Esophagus muscularis mucosa (tissue), 4 donors: ENCODE data around the gene HS6ST3. TPM values are rescaled to one million over a fixed set of nuclear protein-coding genes. Genes with fewer than 3 reads are reported as not detected.

Experiments
- DNase-seq: peaks from one replicate; pipeline ENCODE4 v3.0.0-alpha.2; 2017; ENCODE audit errors: extremely low spot score
- H3K27ac ChIP-seq, 4 donors: fragments of 200-600 bp; sonication (generic); replicated peaks in 1 of 4; 1 replicate in 3 of 4; 2 replicates in 1 of 4; pipeline ENCODE4 v1.5.1; 2016 to 2019; ENCODE audit warnings: mild to moderate bottlenecking in 1 of 4
- H3K27me3 ChIP-seq, 4 donors: fragments of 200-600 bp; sonication (generic); one replicate each; pipeline versions ENCODE4 v1.5.1 to v1.6.0; 2016 to 2019
- H3K36me3 ChIP-seq, 4 donors: fragments of 200-600 bp; sonication (generic); one replicate each; pipeline ENCODE4 v1.5.1; 2016 to 2019
- H3K4me1 ChIP-seq, 4 donors: fragments of 200-600 bp; sonication (generic); one replicate each; pipeline ENCODE4 v1.5.1; 2016 to 2019
- H3K4me3 ChIP-seq, 4 donors: fragments of 200-600 bp; sonication (generic); 1 replicate in 2 of 4; 2 replicates in 2 of 4; pipeline ENCODE4 v1.5.1; 2016 to 2019; ENCODE audit warnings: mild to moderate bottlenecking in 4 of 4, moderate library complexity in 1 of 4
- H3K9me3 ChIP-seq, 4 donors: fragments of 200-600 bp; sonication (generic); 1 replicate in 3 of 4; 2 replicates in 1 of 4; pipeline ENCODE4 v1.5.1; 2016 to 2019
- EP300 ChIP-seq: sonication (generic); formaldehyde crosslinking; IDR thresholded peaks from one replicate; pipeline ENCODE4 v1.6.1; 2017; ENCODE audit warnings: antibody characterized with exemption
- POLR2A ChIP-seq: fragments of 450-650 bp; IDR thresholded peaks from one replicate; pipeline ENCODE4 v1.6.1; 2017; ENCODE audit warnings: antibody characterized with exemption, moderate library complexity, mild to moderate bottlenecking, low read depth
- POLR2AphosphoS5 ChIP-seq, 2 donors: sonication (generic); formaldehyde crosslinking; IDR thresholded peaks; one replicate each; pipeline ENCODE4 v1.6.1; 2017; ENCODE audit warnings: antibody characterized with exemption in 2 of 2
- WGBS: methylation state at CpG from one replicate; pipeline ENCODE4 v1.1.5; 2018; 5-methylcytosine and 5-hydroxymethylcytosine counted together
- intact Hi-C: fragments of 100-400 bp; cut with DNase I; formaldehyde crosslinking; loops from one replicate; pipeline ENCODE4 v1.15.1; 2023
- total RNA-seq, 4 donors: library from RNA; depleted of rRNA; stranded (reverse); fragments of >200 nt; gene quantifications; one replicate each; pipeline versions ENCODE4 v1.1.0 to v1.2.1, GENCODE V29; 2016
- TF ChIP-seq, protein P1 (sequence below), 3 experiments: fragments of 200-600 bp in 2 of 3; fragments of 450-650 bp in 1 of 3; sonication (generic) in 2 of 3; IDR thresholded peaks; one replicate each; pipeline ENCODE4 v1.5.1; 2017 to 2019; ENCODE audit warnings: antibody characterized with exemption in 3 of 3, mild to moderate bottlenecking in 2 of 3, moderate library complexity in 1 of 3

Gene HS6ST3
- total RNA-seq, 4 donors from 2014 or later, result 4.6 to 12.4 (median 7.9) TPM

DNA sequence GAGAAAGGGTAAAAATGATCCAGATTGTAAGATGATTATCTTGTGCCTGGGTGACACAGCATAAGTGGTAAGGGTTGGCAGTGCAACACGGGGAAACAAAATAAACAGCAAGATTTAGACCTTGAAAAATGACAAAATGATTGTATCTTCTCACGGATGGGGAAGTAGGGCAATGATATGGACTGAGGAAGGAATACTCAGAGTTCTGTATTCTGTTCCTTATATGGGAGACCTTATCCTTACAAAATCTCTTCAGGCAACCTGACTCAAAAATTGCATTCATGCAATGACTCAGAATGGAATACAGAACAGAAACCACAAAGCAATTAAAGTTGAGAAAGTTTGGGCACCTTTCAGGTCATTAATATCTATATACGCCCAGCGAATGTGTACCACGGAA is 149.0 kb downstream of the HS6ST3 start:
- no peak overlapping the region for H3K27ac ChIP-seq
- 64% methylated on average over 5 of the region's 5 CpGs for WGBS
- intact Hi-C loops, result no loop called here
- no peaks in the 10 kb centered on the region for H3K4me1 ChIP-seq
- TF ChIP-seq POLR2A (no peak), EP300 (no peak)
- TF ChIP-seq, protein P1, sequence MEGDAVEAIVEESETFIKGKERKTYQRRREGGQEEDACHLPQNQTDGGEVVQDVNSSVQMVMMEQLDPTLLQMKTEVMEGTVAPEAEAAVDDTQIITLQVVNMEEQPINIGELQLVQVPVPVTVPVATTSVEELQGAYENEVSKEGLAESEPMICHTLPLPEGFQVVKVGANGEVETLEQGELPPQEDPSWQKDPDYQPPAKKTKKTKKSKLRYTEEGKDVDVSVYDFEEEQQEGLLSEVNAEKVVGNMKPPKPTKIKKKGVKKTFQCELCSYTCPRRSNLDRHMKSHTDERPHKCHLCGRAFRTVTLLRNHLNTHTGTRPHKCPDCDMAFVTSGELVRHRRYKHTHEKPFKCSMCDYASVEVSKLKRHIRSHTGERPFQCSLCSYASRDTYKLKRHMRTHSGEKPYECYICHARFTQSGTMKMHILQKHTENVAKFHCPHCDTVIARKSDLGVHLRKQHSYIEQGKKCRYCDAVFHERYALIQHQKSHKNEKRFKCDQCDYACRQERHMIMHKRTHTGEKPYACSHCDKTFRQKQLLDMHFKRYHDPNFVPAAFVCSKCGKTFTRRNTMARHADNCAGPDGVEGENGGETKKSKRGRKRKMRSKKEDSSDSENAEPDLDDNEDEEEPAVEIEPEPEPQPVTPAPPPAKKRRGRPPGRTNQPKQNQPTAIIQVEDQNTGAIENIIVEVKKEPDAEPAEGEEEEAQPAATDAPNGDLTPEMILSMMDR (IDR thresholded peaks at IDR 0.05), result no peak
- no peak overlapping the region for H3K4me3 ChIP-seq
- no peaks in the 10 kb centered on the region for H3K36me3 ChIP-seq
- no peaks in the 10 kb centered on the region for H3K27me3 ChIP-seq
- no peak for DNase-seq
- H3K9me3 ChIP-seq, result no peaks in the 10 kb centered on the region

DNA sequence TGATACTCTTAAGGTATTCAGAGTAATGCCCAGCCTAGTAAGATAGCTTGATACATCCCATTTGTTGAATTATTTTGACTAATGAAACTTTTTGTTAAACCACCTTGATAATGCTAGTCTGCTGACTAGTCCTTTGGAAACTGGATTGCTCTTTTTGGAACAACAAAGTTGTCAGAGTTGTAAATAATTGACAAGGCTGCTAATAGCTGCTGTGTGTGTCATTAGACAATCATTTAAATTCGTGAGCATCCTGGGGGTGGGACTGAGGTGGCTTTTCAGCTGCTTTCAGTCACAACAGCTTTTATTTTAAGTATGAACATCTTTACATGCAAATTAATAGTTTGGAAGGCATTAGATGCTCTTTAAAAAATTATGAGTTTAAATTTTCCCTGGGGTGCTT is 153.5 kb downstream of the HS6ST3 start:
- no peak overlapping the region for H3K27ac ChIP-seq
- DNase-seq, result no peak
- TF ChIP-seq EP300, result no peak
- TF ChIP-seq POLR2A, result no peak
- TF ChIP-seq, protein P1 (IDR thresholded peaks at IDR 0.05), result no peak
- TF ChIP-seq POLR2AphosphoS5 (IDR thresholded peaks at IDR 0.05), result no peak
- no peaks in the 10 kb centered on the region for H3K27me3 ChIP-seq
- no peaks in the 10 kb centered on the region for H3K36me3 ChIP-seq
- 70% methylated on average over 1 of the region's 1 CpG for WGBS
- no peaks in the 10 kb centered on the region for H3K9me3 ChIP-seq
- H3K4me1 ChIP-seq, result no peaks in the 10 kb centered on the region
- no peak overlapping the region for H3K4me3 ChIP-seq
- intact Hi-C loops, result no loop called here

DNA sequence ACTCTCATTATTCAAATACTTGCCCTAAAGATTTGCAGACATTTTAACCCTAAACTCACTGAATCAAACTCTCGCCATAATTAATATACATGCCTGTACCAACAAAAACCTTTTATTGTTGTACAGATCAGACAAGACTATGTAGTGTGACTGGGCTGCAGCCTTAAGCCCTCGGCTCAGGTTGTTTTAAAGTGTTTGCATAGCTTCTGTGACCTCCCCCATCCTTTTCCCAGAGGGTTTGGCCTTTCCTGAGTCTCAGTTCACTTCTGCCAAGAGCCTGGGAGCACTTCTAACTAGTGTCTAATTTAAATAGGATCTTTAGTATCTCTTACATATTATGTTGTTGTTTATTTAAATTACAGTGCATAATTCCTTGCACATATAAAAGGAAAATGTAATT is 158.2 kb downstream of the HS6ST3 start:
- no peaks in the 10 kb centered on the region for H3K4me1 ChIP-seq
- TF ChIP-seq, protein P1 (IDR thresholded peaks at IDR 0.05), result no peak
- no peak for TF ChIP-seq EP300
- no peak for TF ChIP-seq POLR2AphosphoS5 (IDR thresholded peaks at IDR 0.05)
- no peak for TF ChIP-seq POLR2A
- 56% methylated on average over 2 of the region's 2 CpGs for WGBS
- H3K27me3 ChIP-seq, result no peaks in the 10 kb centered on the region
- H3K9me3 ChIP-seq, result no peaks in the 10 kb centered on the region
- H3K27ac ChIP-seq, result no peak overlapping the region
- no peaks in the 10 kb centered on the region for H3K36me3 ChIP-seq
- intact Hi-C loops, result no loop called here
- DNase-seq, result no peak
- no peak overlapping the region for H3K4me3 ChIP-seq

DNA sequence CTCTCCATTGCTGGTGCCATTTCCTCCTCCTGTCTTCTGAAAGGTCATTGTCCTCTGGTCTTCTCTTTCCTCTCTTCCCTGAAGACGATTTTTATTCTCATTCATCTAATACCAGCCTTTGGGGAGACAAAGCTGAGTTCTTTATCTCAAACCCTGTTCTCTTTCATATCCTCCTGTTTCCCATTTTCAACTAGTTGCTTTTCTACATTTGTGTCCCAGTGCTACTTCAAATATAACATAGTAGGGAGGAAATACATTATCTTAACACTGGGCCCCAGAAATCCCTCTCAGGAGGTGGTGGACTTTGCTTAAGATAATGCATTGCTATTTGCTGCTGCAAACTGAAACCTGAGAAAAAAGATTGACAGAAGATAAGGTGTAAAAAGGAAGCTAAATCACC is 159.1 kb downstream of the HS6ST3 start:
- Histone ChIP-seq H3K27me3 (no peaks in the 10 kb centered on the region), H3K27ac (no peak overlapping the region), H3K4me1 (no peaks in the 10 kb centered on the region), H3K9me3 (no peaks in the 10 kb centered on the region), H3K36me3 (no peaks in the 10 kb centered on the region), H3K4me3 (no peak overlapping the region)
- intact Hi-C loops, result no loop called here
- no peak for DNase-seq
- WGBS, result 67% methylated on average over 1 of the region's 1 CpG
- TF ChIP-seq POLR2A, result no peak
- TF ChIP-seq EP300, result no peak
- TF ChIP-seq, protein P1 (IDR thresholded peaks at IDR 0.05), result no peak
- no peak for TF ChIP-seq POLR2AphosphoS5 (IDR thresholded peaks at IDR 0.05)

DNA sequence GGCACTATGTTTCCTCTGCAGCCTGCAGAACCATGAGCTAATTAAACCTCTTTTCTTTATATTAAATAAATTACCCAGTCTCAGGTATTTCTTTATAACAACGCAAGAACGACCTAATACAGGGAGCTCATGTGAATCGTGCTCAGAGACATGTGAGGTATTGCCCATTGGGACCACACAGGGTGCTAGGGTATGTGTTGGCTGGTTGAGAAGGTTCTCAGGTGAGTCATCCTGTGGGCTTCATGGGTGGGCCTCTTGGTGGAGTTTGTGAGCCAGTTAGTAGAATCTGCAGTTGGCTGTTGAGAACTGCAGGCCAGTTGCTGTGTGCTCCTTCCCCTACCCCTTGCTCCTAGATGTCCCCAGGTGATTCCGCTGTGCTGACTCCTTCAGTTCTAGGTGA is 163.0 kb downstream of the HS6ST3 start:
- Histone ChIP-seq H3K4me1 (no peaks in the 10 kb centered on the region), H3K4me3 (no peak overlapping the region), H3K27ac (no peak overlapping the region), H3K36me3 (no peaks in the 10 kb centered on the region), H3K27me3 (no peaks in the 10 kb centered on the region), H3K9me3 (no peaks in the 10 kb centered on the region)
- 91% methylated on average over 4 of the region's 4 CpGs for WGBS
- intact Hi-C loops, result no loop called here
- no peak for DNase-seq
- TF ChIP-seq, protein P1 (IDR thresholded peaks at IDR 0.05), result no peak
- TF ChIP-seq EP300 (no peak), POLR2AphosphoS5 (IDR thresholded peaks at IDR 0.05) (no peak), POLR2A (no peak)
